ENCODE data around the gene RGS9. TPM values are rescaled to one million over a fixed set of nuclear protein-coding genes. Genes with fewer than 3 reads are reported as not detected.

The RGS9 gene
- total and polyA plus RNA-seq, 10 of the 15 experiments (the other 5 are each of a cell fraction or from before 2014, with no cell fraction given) = 1.1 to 10.6 (median 5.6) TPM

DNA sequence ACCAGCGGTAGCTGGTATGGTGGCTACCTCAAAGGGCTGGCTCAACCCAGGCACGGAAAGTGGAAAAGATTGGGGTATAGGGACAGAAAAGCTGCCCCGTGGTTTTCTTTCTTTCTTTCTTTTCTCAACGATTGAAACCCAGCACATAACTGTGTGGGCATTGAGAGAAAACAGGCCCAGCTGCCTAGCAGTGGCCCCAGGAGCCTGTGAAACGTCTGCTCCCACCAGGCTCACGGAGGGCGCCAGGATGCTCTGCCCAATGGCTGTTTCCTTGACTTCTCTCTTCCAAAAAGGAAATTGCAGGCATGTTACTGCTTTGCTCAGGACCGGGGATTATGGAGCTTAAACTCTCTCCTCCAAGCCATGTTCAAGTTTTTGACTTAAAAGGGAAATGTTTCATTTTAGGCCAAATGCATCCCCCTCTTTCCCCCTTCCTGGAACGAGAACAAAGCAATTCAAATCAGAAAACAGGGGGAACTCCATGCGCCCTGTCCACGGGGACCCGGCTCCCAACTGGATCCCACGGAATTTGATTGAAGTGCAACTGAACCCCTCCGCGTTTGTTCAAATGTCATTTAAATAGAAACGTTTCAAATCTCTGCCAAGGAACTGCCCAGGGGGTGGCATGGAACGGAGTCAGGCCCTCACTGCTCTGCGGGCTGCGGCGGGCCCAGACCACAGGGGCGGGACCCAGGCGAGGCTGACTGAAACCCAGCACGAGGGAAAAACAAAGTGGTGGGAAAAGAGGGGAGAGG, 133.5 kb downstream of the RGS9 start:
- POLR2A ChIA-PET = interaction anchor here (0.6 kb wide), 1 partner anchor 1096 kb away, joined by 3 read pairs; no protein-coding TSS in a partner anchor
- no peaks in the 10 kb centered on the region for H4K20me1 ChIP-seq (ENCODE audit: control insufficient read depth, insufficient read depth)
- H3K36me3 ChIP-seq (ENCODE audit: control insufficient read depth in 2 of 2, insufficient read depth in 2 of 2, low read length in 1 of 2) = no peaks in the 10 kb centered on the region
- SMC1A ChIA-PET (ENCODE audit: uncharacterized antibody, unreplicated experiment) = no interaction called here
- H3K79me2 ChIP-seq (ENCODE audit: control insufficient read depth, insufficient read depth, low read length) = no peaks in the 10 kb centered on the region
- no peaks in the 10 kb centered on the region; the same call in 2 of the 3 replicates for H3K9me3 ChIP-seq (replicated peaks; ENCODE audit: control insufficient read depth, insufficient read depth, low read length)
- no TSS peak for BruUV-seq (replicated peaks)
- no peaks in the 10 kb centered on the region for H3K4me1 ChIP-seq (ENCODE audit: control insufficient read depth, insufficient read depth, low read length)
- no peak overlapping the region for H3K27ac ChIP-seq (ENCODE audit: control insufficient read depth, insufficient read depth)
- no peak for TF ChIP-seq RBBP5 (conservative IDR thresholded peaks at IDR 0.05)
- TF ChIP-seq SMC3 (IDR thresholded peaks at IDR 0.05; ENCODE audit: borderline replicate concordance, low read length) = no peak
- TF ChIP-seq POU2F2 (IDR thresholded peaks at IDR 0.05; ENCODE audit: borderline replicate concordance, low read depth, low read length) = no peak
- TF ChIP-seq NBN (IDR thresholded peaks at IDR 0.05) = no peak
- TF ChIP-seq MEF2A (IDR thresholded peaks at IDR 0.05; ENCODE audit: insufficient read depth, low read depth, low read length) = no peak
- TF ChIP-seq NFXL1 (IDR thresholded peaks at IDR 0.05; ENCODE audit: borderline replicate concordance) = no peak
- DNase-seq (ENCODE audit: low read depth, low spot score) = no peak
- no peak for FAIRE-seq
- H3K4me2 ChIP-seq (ENCODE audit: control insufficient read depth, insufficient read depth) = no peak overlapping the region
- H2AFZ ChIP-seq (ENCODE audit: control insufficient read depth, low read depth, low read length) = no peak overlapping the region
- WGBS (ENCODE audit: insufficient coverage, insufficient replicate concordance, low lambda C conversion rate, missing lambda C conversion rate) = 30% methylated on average over 23 of the region's 23 CpGs
- H3K27me3 ChIP-seq (replicated peaks in 1 of 2; ENCODE audit: control insufficient read depth in 2 of 2, insufficient read depth in 2 of 2, low read length in 1 of 2) = no peaks in the 10 kb centered on the region; a peak in 1 of 4 replicates
- no peak overlapping the region for H3K4me3 ChIP-seq
- in situ Hi-C loops (cut with MboI) = no loop called here
- no peak for ATAC-seq
- intact Hi-C loops (cut with micrococcal nuclease; ENCODE audit: unreplicated experiment) = no loop called here
- CTCF ChIA-PET = no interaction called here
- RAD21 ChIA-PET (ENCODE audit: unreplicated experiment) = no interaction called here
- H3K9ac ChIP-seq (ENCODE audit: control insufficient read depth, insufficient read depth, low read length) = no peak overlapping the region

DNA sequence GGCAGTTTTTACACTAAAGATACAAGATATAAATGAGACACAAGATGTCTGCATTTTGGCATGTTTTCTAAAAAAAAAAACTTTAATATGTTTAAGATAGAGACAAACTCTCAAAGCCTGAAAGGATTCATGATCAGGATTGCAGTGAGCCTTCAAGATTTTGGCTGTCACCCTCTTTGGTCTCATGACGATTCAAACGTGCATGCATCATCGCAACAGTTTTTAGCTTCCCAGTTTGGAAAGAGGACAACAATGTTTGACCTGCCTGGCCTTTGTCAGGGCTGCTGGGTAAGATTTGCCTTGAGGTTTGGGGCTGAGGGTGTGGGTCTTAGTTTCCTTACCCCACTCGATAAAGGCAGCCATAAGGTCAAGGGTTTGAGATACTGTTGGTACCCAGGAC, 134.1 kb downstream of the RGS9 start:
- no peak for ATAC-seq
- H3K4me2 ChIP-seq (ENCODE audit: control insufficient read depth, insufficient read depth) = no peak overlapping the region
- intact Hi-C loops (cut with micrococcal nuclease; ENCODE audit: unreplicated experiment) (no loop called here), in situ Hi-C loops (cut with MboI) (no loop called here)
- ChIA-PET POLR2A (no interaction called here), CTCF (no interaction called here), SMC1A (ENCODE audit: uncharacterized antibody, unreplicated experiment) (no interaction called here), RAD21 (ENCODE audit: unreplicated experiment) (no interaction called here)
- no peak for FAIRE-seq
- H4K20me1 ChIP-seq (ENCODE audit: control insufficient read depth, insufficient read depth) = no peaks in the 10 kb centered on the region
- no peak overlapping the region for H2AFZ ChIP-seq (ENCODE audit: control insufficient read depth, low read depth, low read length)
- no peaks in the 10 kb centered on the region for H3K9me3 ChIP-seq (replicated peaks; ENCODE audit: control insufficient read depth, insufficient read depth, low read length)
- 56% methylated on average over 4 of the region's 4 CpGs for WGBS (ENCODE audit: insufficient coverage, insufficient replicate concordance, low lambda C conversion rate, missing lambda C conversion rate)
- H3K9ac ChIP-seq (ENCODE audit: control insufficient read depth, insufficient read depth, low read length) = no peak overlapping the region
- no peak overlapping the region for H3K4me3 ChIP-seq
- no TSS peak for BruUV-seq (replicated peaks)
- no peaks in the 10 kb centered on the region for H3K79me2 ChIP-seq (ENCODE audit: control insufficient read depth, insufficient read depth, low read length)
- H3K36me3 ChIP-seq (ENCODE audit: control insufficient read depth in 2 of 2, insufficient read depth in 2 of 2, low read length in 1 of 2) = no peaks in the 10 kb centered on the region
- no peaks in the 10 kb centered on the region; a peak in 1 of 4 replicates for H3K27me3 ChIP-seq (replicated peaks in 1 of 2; ENCODE audit: control insufficient read depth in 2 of 2, insufficient read depth in 2 of 2, low read length in 1 of 2)
- H3K4me1 ChIP-seq (ENCODE audit: control insufficient read depth, insufficient read depth, low read length) = no peaks in the 10 kb centered on the region
- no peak for DNase-seq (ENCODE audit: low read depth, low spot score)
- H3K27ac ChIP-seq (ENCODE audit: control insufficient read depth, insufficient read depth) = no peak overlapping the region
- no peak for TF ChIP-seq IKZF2 (IDR thresholded peaks at IDR 0.05)
- TF ChIP-seq PBX3 (IDR thresholded peaks at IDR 0.05; ENCODE audit: insufficient replicate concordance, low read depth, low read length) = no peak
- TF ChIP-seq MEF2B (IDR thresholded peaks at IDR 0.05; ENCODE audit: partially characterized antibody, poor library complexity, severe bottlenecking) = no peak
- TF ChIP-seq BRCA1 (IDR thresholded peaks at IDR 0.05; ENCODE audit: low read depth, low read length) = no peak
- no peak for TF ChIP-seq SREBF2 (IDR thresholded peaks at IDR 0.05; ENCODE audit: low read length)
- no peak for TF ChIP-seq ZZZ3 (IDR thresholded peaks at IDR 0.05; ENCODE audit: control insufficient read depth, insufficient read length, low read depth)
- TF ChIP-seq, protein P1, sequence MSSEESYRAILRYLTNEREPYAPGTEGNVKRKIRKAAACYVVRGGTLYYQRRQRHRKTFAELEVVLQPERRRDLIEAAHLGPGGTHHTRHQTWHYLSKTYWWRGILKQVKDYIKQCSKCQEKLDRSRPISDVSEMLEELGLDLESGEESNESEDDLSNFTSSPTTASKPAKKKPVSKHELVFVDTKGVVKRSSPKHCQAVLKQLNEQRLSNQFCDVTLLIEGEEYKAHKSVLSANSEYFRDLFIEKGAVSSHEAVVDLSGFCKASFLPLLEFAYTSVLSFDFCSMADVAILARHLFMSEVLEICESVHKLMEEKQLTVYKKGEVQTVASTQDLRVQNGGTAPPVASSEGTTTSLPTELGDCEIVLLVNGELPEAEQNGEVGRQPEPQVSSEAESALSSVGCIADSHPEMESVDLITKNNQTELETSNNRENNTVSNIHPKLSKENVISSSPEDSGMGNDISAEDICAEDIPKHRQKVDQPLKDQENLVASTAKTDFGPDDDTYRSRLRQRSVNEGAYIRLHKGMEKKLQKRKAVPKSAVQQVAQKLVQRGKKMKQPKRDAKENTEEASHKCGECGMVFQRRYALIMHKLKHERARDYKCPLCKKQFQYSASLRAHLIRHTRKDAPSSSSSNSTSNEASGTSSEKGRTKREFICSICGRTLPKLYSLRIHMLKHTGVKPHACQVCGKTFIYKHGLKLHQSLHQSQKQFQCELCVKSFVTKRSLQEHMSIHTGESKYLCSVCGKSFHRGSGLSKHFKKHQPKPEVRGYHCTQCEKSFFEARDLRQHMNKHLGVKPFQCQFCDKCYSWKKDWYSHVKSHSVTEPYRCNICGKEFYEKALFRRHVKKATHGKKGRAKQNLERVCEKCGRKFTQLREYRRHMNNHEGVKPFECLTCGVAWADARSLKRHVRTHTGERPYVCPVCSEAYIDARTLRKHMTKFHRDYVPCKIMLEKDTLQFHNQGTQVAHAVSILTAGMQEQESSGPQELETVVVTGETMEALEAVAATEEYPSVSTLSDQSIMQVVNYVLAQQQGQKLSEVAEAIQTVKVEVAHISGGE (CRISPR knock-in tag; IDR thresholded peaks at IDR 0.05) = no peak
- TF ChIP-seq KDM1A (IDR thresholded peaks at IDR 0.05; ENCODE audit: borderline replicate concordance) = no peak

Data from GM12878 (cell line).